Measurements from ENCODE around the gene IGDCC3.

IGDCC3 gene

GRCh38 chr15:65333856-65334255 is 43.9 kb downstream of the IGDCC3 start:
- Histone ChIP-seq H3K79me2 (ENCODE audit: control insufficient read depth, insufficient read depth, low read length, unreplicated experiment) (no peaks in the 10 kb centered on the region), H3K27ac (ENCODE audit: low read depth, low read length) (no peak overlapping the region), H3K4me1 (ENCODE audit: control insufficient read depth, insufficient read depth, low read length, unreplicated experiment) (no peaks in the 10 kb centered on the region), H3K4me3 (ENCODE audit: low read depth, low read length) (no peak overlapping the region), H3K36me3 (ENCODE audit: insufficient read depth, low read length) (no peaks in the 10 kb centered on the region), H3K27me3 (ENCODE audit: insufficient read depth, low read length) (peaks cover 13% of the 10 kb centered on the region), H2AFZ (ENCODE audit: low read length, unreplicated experiment) (no peak overlapping the region)

GRCh38 chr15:65333148-65333820 is 44.5 kb downstream of the IGDCC3 start:
- Histone ChIP-seq H3K79me2 (ENCODE audit: control insufficient read depth, insufficient read depth, low read length, unreplicated experiment) (no peaks in the 10 kb centered on the region), H3K27me3 (ENCODE audit: insufficient read depth, low read length) (peaks cover 13% of the 10 kb centered on the region), H3K27ac (ENCODE audit: low read depth, low read length) (no peak overlapping the region), H2AFZ (ENCODE audit: low read length, unreplicated experiment) (no peak overlapping the region), H3K4me1 (ENCODE audit: control insufficient read depth, insufficient read depth, low read length, unreplicated experiment) (no peaks in the 10 kb centered on the region), H3K36me3 (ENCODE audit: insufficient read depth, low read length) (no peaks in the 10 kb centered on the region), H3K4me3 (ENCODE audit: low read depth, low read length) (no peak overlapping the region)

GRCh38 chr15:65332391-65333147 is 45.2 kb downstream of the IGDCC3 start:
- no peaks in the 10 kb centered on the region for H3K36me3 ChIP-seq (ENCODE audit: insufficient read depth, low read length)
- H3K4me1 ChIP-seq (ENCODE audit: control insufficient read depth, insufficient read depth, low read length, unreplicated experiment) = no peaks in the 10 kb centered on the region
- no peaks in the 10 kb centered on the region for H3K79me2 ChIP-seq (ENCODE audit: control insufficient read depth, insufficient read depth, low read length, unreplicated experiment)
- peaks cover 7% of the 10 kb centered on the region for H3K27me3 ChIP-seq (ENCODE audit: insufficient read depth, low read length)
- H3K27ac ChIP-seq (ENCODE audit: low read depth, low read length) = no peak overlapping the region
- no peak overlapping the region for H2AFZ ChIP-seq (ENCODE audit: low read length, unreplicated experiment)
- no peak overlapping the region for H3K4me3 ChIP-seq (ENCODE audit: low read depth, low read length)

GRCh38 chr15:65331811-65332210 is 46.0 kb downstream of the IGDCC3 start:
- no peak overlapping the region for H2AFZ ChIP-seq (ENCODE audit: low read length, unreplicated experiment)
- H3K27ac ChIP-seq (ENCODE audit: low read depth, low read length) = no peak overlapping the region
- H3K79me2 ChIP-seq (ENCODE audit: control insufficient read depth, insufficient read depth, low read length, unreplicated experiment) = no peaks in the 10 kb centered on the region
- no peak overlapping the region for H3K4me3 ChIP-seq (ENCODE audit: low read depth, low read length)
- H3K4me1 ChIP-seq (ENCODE audit: control insufficient read depth, insufficient read depth, low read length, unreplicated experiment) = no peaks in the 10 kb centered on the region
- H3K36me3 ChIP-seq (ENCODE audit: insufficient read depth, low read length) = no peaks in the 10 kb centered on the region
- H3K27me3 ChIP-seq (ENCODE audit: insufficient read depth, low read length) = peaks cover 7% of the 10 kb centered on the region

GRCh38 chr15:65330934-65331645 is 46.7 kb downstream of the IGDCC3 start:
- H3K27me3 ChIP-seq (ENCODE audit: insufficient read depth, low read length) = peaks cover 7% of the 10 kb centered on the region; the same call in 1 of the 2 replicates
- H3K79me2 ChIP-seq (ENCODE audit: control insufficient read depth, insufficient read depth, low read length, unreplicated experiment) = no peaks in the 10 kb centered on the region
- H3K27ac ChIP-seq (ENCODE audit: low read depth, low read length) = no peak overlapping the region
- no peak overlapping the region for H2AFZ ChIP-seq (ENCODE audit: low read length, unreplicated experiment)
- H3K4me1 ChIP-seq (ENCODE audit: control insufficient read depth, insufficient read depth, low read length, unreplicated experiment) = no peaks in the 10 kb centered on the region
- H3K4me3 ChIP-seq (ENCODE audit: low read depth, low read length) = no peak overlapping the region
- no peaks in the 10 kb centered on the region for H3K36me3 ChIP-seq (ENCODE audit: insufficient read depth, low read length)

- H3K4me3 ChIP-seq (ENCODE audit: low read depth, low read length) = no peak overlapping the region
- no peak overlapping the region for H3K27ac ChIP-seq (ENCODE audit: low read depth, low read length)
- no peaks in the 10 kb centered on the region for H3K36me3 ChIP-seq (ENCODE audit: insufficient read depth, low read length)
- H3K4me1 ChIP-seq (ENCODE audit: control insufficient read depth, insufficient read depth, low read length, unreplicated experiment) = no peaks in the 10 kb centered on the region
- H3K27me3 ChIP-seq (ENCODE audit: insufficient read depth, low read length) = 0 out of 2 replicates have a peak, but pooled peaks cover 3% of the 10 kb centered on the region
- H3K79me2 ChIP-seq (ENCODE audit: control insufficient read depth, insufficient read depth, low read length, unreplicated experiment) = no peaks in the 10 kb centered on the region
- no peak overlapping the region for H2AFZ ChIP-seq (ENCODE audit: low read length, unreplicated experiment)
Observed at GRCh38 chr15:65329984-65330735, 47.6 kb downstream of the IGDCC3 start.

GRCh38 chr15:65329288-65329983 is 48.4 kb downstream of the IGDCC3 start:
- Histone ChIP-seq H3K79me2 (ENCODE audit: control insufficient read depth, insufficient read depth, low read length, unreplicated experiment) (no peaks in the 10 kb centered on the region), H3K27me3 (ENCODE audit: insufficient read depth, low read length) (no peaks in the 10 kb centered on the region), H3K36me3 (ENCODE audit: insufficient read depth, low read length) (no peaks in the 10 kb centered on the region), H3K27ac (ENCODE audit: low read depth, low read length) (no peak overlapping the region), H2AFZ (ENCODE audit: low read length, unreplicated experiment) (no peak overlapping the region), H3K4me3 (ENCODE audit: low read depth, low read length) (no peak overlapping the region), H3K4me1 (ENCODE audit: control insufficient read depth, insufficient read depth, low read length, unreplicated experiment) (no peaks in the 10 kb centered on the region)

- H2AFZ ChIP-seq (ENCODE audit: low read length, unreplicated experiment) = no peak overlapping the region
- no peak overlapping the region for H3K27ac ChIP-seq (ENCODE audit: low read depth, low read length)
- no peaks in the 10 kb centered on the region for H3K4me1 ChIP-seq (ENCODE audit: control insufficient read depth, insufficient read depth, low read length, unreplicated experiment)
- H3K4me3 ChIP-seq (ENCODE audit: low read depth, low read length) = no peak overlapping the region
- no peaks in the 10 kb centered on the region for H3K36me3 ChIP-seq (ENCODE audit: insufficient read depth, low read length)
- H3K27me3 ChIP-seq (ENCODE audit: insufficient read depth, low read length) = no peaks in the 10 kb centered on the region
- H3K79me2 ChIP-seq (ENCODE audit: control insufficient read depth, insufficient read depth, low read length, unreplicated experiment) = no peaks in the 10 kb centered on the region
Observed at GRCh38 chr15:65328506-65329287, 49.1 kb downstream of the IGDCC3 start.

GRCh38 chr15:65327651-65328393 is 50.0 kb downstream of the IGDCC3 start:
- H3K36me3 ChIP-seq (ENCODE audit: insufficient read depth, low read length) = no peaks in the 10 kb centered on the region
- no peaks in the 10 kb centered on the region for H3K79me2 ChIP-seq (ENCODE audit: control insufficient read depth, insufficient read depth, low read length, unreplicated experiment)
- no peak overlapping the region for H3K4me3 ChIP-seq (ENCODE audit: low read depth, low read length)
- no peak overlapping the region for H2AFZ ChIP-seq (ENCODE audit: low read length, unreplicated experiment)
- H3K27ac ChIP-seq (ENCODE audit: low read depth, low read length) = no peak overlapping the region
- no peaks in the 10 kb centered on the region for H3K4me1 ChIP-seq (ENCODE audit: control insufficient read depth, insufficient read depth, low read length, unreplicated experiment)
- no peaks in the 10 kb centered on the region for H3K27me3 ChIP-seq (ENCODE audit: insufficient read depth, low read length)
